Measurements from ENCODE around the gene ANKRD24.

ANKRD24 gene

DNA sequence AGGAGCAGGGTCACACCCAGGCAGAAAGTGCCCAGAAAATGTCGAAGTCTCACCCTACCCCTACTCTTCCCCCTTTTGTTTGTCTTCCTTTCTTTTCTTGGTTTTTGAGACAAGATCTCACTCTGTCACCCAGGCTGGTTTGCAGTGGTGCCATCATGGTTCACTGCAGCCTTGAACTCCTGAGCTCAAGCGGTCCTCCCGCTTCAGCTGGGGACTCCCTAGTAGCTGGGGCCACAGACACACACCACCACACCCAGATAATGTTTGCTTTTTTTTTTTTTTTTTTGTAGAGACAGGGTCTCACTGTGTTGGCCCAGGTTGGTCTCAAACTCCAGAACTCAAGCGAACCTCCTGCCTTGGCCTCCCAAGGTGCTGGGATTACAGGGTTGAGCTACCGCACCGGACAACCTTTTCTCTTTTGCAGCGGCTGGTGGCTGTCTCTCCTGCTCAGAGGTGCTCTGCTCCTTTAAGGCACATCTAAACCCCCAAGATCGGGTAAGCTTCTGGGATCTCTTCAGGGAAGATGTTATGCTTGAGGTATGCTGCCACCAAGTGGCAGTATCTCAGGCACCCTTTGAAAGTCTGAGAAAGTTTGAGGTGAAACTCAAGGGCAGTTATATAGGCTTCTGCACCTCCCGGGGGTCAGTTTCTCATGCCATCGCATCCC lies 24.5 kb downstream of the ANKRD24 start (continued):
- TF ChIP-seq ZNF398 (tag by site-specific recombination; IDR thresholded peaks at IDR 0.05) (no peak), ZNF214 (tag by site-specific recombination; IDR thresholded peaks at IDR 0.05; ENCODE audit: borderline replicate concordance) (no peak), ZNF140 (tag by site-specific recombination; IDR thresholded peaks at IDR 0.05) (no peak), SP7 (tag by site-specific recombination; IDR thresholded peaks at IDR 0.05) (no peak), ZNF280D (tag by site-specific recombination; IDR thresholded peaks at IDR 0.05) (0 out of 2 replicates have a peak, but pooled peaks have one; percentile 33), ZBTB48 (tag by site-specific recombination; IDR thresholded peaks at IDR 0.05) (no peak), ATF2 (tag by site-specific recombination; IDR thresholded peaks at IDR 0.05; ENCODE audit: low read depth) (no peak), SP2 (tag by site-specific recombination; IDR thresholded peaks at IDR 0.05) (no peak), PRDM1 (tag by site-specific recombination; IDR thresholded peaks at IDR 0.05) (peak; percentile 30; the same call in 1 of the 2 replicates), ZSCAN23 (tag by site-specific recombination; IDR thresholded peaks at IDR 0.05) (no peak), ZNF19 (tag by site-specific recombination; IDR thresholded peaks at IDR 0.05; ENCODE audit: low read depth) (no peak), ZNF121 (tag by site-specific recombination; IDR thresholded peaks at IDR 0.05) (peak; percentile 32; the same call in 1 of the 2 replicates), ZNF610 (tag by site-specific recombination; IDR thresholded peaks at IDR 0.05; ENCODE audit: borderline replicate concordance) (no peak), ZNF280C (tag by site-specific recombination; IDR thresholded peaks at IDR 0.05) (no peak), SCRT2 (tag by site-specific recombination; IDR thresholded peaks at IDR 0.05) (no peak), ZNF785 (tag by site-specific recombination; IDR thresholded peaks at IDR 0.05) (no peak), ZNF341 (tag by site-specific recombination; IDR thresholded peaks at IDR 0.05; ENCODE audit: low read depth) (no peak)
- TF ChIP-seq, protein P1, sequence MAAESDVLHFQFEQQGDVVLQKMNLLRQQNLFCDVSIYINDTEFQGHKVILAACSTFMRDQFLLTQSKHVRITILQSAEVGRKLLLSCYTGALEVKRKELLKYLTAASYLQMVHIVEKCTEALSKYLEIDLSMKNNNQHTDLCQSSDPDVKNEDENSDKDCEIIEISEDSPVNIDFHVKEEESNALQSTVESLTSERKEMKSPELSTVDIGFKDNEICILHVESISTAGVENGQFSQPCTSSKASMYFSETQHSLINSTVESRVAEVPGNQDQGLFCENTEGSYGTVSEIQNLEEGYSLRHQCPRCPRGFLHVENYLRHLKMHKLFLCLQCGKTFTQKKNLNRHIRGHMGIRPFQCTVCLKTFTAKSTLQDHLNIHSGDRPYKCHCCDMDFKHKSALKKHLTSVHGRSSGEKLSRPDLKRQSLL (tag by site-specific recombination; IDR thresholded peaks at IDR 0.05) = no peak
